ENCODE results near the gene P2RY14. TPM values are rescaled to one million over a fixed set of nuclear protein-coding genes. Genes with fewer than 3 reads are reported as not detected.

The P2RY14 gene
- total and polyA plus RNA-seq, 2 of the 13 experiments (the other 11 are each of a cell fraction or from before 2014, with no cell fraction given): not detected

DNA sequence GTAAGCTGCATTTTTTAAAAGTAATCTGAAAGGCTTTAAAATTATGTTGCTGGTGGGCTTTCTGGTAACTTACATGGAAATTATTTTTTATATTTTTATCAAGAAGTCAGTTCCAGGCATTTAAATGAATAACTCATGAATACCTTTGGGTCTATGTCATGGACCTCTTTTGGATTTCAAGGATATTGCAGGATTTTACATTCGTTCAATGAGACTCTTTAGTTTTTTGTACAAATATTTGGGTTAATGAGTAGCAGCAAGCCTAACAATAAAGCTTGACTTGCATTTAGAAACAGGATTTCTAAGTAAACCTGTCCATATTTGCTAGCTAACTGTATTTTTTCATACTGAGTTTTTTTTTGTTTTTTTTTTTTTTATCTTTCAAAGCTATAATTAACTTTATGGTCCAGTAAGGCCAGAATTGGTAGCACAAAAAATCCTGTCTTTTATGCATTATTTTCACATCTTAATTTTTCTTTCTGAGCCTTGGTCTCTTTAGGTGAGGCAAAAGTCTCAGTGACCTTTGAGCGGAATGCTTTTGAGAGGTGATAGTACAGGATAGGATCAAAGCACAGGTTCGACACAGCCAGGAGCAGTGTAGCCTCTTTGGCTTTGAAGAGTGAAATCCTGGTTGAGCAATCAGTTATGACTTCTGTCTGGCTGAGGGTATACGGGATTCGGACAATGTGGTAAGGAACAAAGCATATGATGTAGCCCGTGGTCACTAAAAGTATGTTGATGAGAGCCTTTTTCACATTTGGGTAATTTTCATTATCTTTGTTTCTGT is 80.2 kb downstream of the P2RY14 start (continued):
- TF ChIP-seq, protein P1, sequence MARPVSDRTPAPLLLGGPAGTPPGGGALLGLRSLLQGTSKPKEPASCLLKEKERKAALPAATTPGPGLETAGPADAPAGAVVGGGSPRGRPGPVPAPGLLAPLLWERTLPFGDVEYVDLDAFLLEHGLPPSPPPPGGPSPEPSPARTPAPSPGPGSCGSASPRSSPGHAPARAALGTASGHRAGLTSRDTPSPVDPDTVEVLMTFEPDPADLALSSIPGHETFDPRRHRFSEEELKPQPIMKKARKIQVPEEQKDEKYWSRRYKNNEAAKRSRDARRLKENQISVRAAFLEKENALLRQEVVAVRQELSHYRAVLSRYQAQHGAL (CRISPR knock-in tag; IDR thresholded peaks at IDR 0.05; ENCODE audit: not compliant biosample characterization): no peak
- TF ChIP-seq, protein P2, sequence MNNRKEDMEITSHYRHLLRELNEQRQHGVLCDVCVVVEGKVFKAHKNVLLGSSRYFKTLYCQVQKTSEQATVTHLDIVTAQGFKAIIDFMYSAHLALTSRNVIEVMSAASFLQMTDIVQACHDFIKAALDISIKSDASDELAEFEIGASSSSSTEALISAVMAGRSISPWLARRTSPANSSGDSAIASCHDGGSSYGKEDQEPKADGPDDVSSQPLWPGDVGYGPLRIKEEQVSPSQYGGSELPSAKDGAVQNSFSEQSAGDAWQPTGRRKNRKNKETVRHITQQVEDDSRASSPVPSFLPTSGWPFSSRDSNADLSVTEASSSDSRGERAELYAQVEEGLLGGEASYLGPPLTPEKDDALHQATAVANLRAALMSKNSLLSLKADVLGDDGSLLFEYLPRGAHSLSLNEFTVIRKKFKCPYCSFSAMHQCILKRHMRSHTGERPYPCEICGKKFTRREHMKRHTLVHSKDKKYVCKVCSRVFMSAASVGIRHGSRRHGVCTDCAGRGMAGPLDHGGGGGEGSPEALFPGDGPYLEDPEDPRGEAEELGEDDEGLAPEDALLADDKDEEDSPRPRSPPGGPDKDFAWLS (CRISPR knock-in tag; IDR thresholded peaks at IDR 0.05; ENCODE audit: borderline replicate concordance): no peak
- no peak for TF ChIP-seq SETDB1 (CRISPR knock-in tag; IDR thresholded peaks at IDR 0.05; ENCODE audit: borderline replicate concordance)
- TF ChIP-seq, protein P3, sequence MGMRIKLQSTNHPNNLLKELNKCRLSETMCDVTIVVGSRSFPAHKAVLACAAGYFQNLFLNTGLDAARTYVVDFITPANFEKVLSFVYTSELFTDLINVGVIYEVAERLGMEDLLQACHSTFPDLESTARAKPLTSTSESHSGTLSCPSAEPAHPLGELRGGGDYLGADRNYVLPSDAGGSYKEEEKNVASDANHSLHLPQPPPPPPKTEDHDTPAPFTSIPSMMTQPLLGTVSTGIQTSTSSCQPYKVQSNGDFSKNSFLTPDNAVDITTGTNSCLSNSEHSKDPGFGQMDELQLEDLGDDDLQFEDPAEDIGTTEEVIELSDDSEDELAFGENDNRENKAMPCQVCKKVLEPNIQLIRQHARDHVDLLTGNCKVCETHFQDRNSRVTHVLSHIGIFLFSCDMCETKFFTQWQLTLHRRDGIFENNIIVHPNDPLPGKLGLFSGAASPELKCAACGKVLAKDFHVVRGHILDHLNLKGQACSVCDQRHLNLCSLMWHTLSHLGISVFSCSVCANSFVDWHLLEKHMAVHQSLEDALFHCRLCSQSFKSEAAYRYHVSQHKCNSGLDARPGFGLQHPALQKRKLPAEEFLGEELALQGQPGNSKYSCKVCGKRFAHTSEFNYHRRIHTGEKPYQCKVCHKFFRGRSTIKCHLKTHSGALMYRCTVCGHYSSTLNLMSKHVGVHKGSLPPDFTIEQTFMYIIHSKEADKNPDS (CRISPR knock-in tag; IDR thresholded peaks at IDR 0.05): peak; percentile 77
- no peak for TF ChIP-seq ZNF138 (CRISPR knock-in tag; IDR thresholded peaks at IDR 0.05; ENCODE audit: low read depth)
- TF ChIP-seq ZNF7 (CRISPR knock-in tag; IDR thresholded peaks at IDR 0.05): no peak
- no peak for TF ChIP-seq PLRG1 (conservative IDR thresholded peaks at IDR 0.05)
- 0 out of 2 replicates have a peak, but pooled peaks have one; percentile 41 for TF ChIP-seq ZNF547 (CRISPR knock-in tag; IDR thresholded peaks at IDR 0.05)
- TF ChIP-seq, protein P4, sequence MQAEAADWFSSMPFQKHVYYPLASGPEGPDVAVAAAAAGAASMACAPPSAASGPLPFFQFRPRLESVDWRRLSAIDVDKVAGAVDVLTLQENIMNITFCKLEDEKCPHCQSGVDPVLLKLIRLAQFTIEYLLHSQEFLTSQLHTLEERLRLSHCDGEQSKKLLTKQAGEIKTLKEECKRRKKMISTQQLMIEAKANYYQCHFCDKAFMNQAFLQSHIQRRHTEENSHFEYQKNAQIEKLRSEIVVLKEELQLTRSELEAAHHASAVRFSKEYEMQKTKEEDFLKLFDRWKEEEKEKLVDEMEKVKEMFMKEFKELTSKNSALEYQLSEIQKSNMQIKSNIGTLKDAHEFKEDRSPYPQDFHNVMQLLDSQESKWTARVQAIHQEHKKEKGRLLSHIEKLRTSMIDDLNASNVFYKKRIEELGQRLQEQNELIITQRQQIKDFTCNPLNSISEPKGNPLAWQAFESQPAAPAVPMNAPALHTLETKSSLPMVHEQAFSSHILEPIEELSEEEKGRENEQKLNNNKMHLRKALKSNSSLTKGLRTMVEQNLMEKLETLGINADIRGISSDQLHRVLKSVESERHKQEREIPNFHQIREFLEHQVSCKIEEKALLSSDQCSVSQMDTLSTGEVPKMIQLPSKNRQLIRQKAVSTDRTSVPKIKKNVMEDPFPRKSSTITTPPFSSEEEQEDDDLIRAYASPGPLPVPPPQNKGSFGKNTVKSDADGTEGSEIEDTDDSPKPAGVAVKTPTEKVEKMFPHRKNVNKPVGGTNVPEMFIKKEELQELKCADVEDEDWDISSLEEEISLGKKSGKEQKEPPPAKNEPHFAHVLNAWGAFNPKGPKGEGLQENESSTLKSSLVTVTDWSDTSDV (CRISPR knock-in tag; IDR thresholded peaks at IDR 0.05): no peak
- TF ChIP-seq, protein P5, sequence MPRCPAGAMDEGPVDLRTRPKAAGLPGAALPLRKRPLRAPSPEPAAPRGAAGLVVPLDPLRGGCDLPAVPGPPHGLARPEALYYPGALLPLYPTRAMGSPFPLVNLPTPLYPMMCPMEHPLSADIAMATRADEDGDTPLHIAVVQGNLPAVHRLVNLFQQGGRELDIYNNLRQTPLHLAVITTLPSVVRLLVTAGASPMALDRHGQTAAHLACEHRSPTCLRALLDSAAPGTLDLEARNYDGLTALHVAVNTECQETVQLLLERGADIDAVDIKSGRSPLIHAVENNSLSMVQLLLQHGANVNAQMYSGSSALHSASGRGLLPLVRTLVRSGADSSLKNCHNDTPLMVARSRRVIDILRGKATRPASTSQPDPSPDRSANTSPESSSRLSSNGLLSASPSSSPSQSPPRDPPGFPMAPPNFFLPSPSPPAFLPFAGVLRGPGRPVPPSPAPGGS (CRISPR knock-in tag; IDR thresholded peaks at IDR 0.05): no peak
- TF ChIP-seq ERF (CRISPR knock-in tag; IDR thresholded peaks at IDR 0.05): peak; percentile 89
- peak; percentile 55 for TF ChIP-seq XRCC5 (optimal IDR thresholded peaks at IDR 0.05; ENCODE audit: low read length)
- TF ChIP-seq, protein P6, sequence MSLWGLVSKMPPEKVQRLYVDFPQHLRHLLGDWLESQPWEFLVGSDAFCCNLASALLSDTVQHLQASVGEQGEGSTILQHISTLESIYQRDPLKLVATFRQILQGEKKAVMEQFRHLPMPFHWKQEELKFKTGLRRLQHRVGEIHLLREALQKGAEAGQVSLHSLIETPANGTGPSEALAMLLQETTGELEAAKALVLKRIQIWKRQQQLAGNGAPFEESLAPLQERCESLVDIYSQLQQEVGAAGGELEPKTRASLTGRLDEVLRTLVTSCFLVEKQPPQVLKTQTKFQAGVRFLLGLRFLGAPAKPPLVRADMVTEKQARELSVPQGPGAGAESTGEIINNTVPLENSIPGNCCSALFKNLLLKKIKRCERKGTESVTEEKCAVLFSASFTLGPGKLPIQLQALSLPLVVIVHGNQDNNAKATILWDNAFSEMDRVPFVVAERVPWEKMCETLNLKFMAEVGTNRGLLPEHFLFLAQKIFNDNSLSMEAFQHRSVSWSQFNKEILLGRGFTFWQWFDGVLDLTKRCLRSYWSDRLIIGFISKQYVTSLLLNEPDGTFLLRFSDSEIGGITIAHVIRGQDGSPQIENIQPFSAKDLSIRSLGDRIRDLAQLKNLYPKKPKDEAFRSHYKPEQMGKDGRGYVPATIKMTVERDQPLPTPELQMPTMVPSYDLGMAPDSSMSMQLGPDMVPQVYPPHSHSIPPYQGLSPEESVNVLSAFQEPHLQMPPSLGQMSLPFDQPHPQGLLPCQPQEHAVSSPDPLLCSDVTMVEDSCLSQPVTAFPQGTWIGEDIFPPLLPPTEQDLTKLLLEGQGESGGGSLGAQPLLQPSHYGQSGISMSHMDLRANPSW (CRISPR knock-in tag; IDR thresholded peaks at IDR 0.05; ENCODE audit: borderline replicate concordance): no peak; the same call in 1 of the 2 replicates
- TF ChIP-seq SP2 (CRISPR knock-in tag; IDR thresholded peaks at IDR 0.05): no peak
- TF ChIP-seq ATF7 (IDR thresholded peaks at IDR 0.05): peak; percentile 33; the same call in 1 of the 2 replicates
- TF ChIP-seq ATF7 (CRISPR knock-in tag; IDR thresholded peaks at IDR 0.05): peak; percentile 78; the same call in 1 of the 2 replicates
- TF ChIP-seq ZNF432 (CRISPR knock-in tag; IDR thresholded peaks at IDR 0.05; ENCODE audit: borderline replicate concordance): no peak

Data from HepG2 (cell line).